A172 (cell line): ENCODE measurements around the gene POLN. TPM values are rescaled to one million over a fixed set of nuclear protein-coding genes. Genes with fewer than 3 reads are reported as not detected.
"Not testable (repeated sequence)": the region's sequence is repeated elsewhere in the genome, so short reads cannot be mapped to it uniquely, and the experiment has no call there.

Experiments
- DNase-seq: peaks from one replicate; pipeline ENCODE4 v3.0.0-alpha.2; 2015; ENCODE audit warnings: low spot score
- total RNA-seq: library from RNA; depleted of rRNA; stranded (reverse); fragments of >200 nt; shearing (Covaris generic); gene quantifications from 2 replicates; pipeline ENCODE4 v1.2.3, GENCODE V29; 2014

POLN gene
- total RNA-seq, 1 experiment from 2014 or later = 0.24 TPM

DNA sequence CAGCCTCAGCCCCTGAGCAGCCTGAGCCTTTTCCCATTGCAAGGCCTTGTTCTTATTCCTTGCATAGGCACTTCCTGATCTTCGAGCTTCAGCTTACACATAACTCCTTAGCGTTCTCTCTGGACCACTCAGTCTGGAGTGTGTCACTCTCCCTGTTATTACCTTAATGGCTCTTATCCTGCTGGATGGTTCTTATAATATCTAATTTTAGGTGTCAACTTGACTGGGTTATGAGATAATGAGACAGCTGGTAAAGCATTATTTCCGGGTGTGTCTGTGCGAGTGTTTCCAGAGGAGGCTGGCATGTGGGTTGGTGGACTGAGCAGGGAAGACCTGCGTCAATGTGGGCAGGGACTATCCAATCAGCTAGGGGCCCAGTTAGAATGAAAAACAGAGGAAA, 75.7 kb downstream of the POLN start:
- DNase-seq = no peak

DNA sequence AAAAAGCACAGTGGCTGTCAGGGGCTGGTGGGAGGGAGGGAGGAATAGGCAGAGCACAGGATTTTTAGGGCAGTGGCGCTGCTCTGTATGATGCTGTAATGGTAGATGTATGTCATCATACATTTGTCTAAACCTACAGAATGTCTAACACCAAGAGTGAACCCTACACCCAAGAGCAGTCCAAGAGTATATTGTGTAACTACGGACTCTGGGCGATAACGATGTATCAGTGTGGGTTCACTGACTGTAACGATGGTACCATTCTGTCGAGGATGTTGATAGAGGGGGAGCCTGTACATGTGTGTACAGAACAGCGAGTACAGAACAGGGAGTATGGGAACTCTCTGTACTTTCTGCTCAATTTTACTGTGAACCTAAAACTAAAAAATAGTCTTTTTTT, 76.5 kb downstream of the POLN start:
- DNase-seq = no peak

DNA sequence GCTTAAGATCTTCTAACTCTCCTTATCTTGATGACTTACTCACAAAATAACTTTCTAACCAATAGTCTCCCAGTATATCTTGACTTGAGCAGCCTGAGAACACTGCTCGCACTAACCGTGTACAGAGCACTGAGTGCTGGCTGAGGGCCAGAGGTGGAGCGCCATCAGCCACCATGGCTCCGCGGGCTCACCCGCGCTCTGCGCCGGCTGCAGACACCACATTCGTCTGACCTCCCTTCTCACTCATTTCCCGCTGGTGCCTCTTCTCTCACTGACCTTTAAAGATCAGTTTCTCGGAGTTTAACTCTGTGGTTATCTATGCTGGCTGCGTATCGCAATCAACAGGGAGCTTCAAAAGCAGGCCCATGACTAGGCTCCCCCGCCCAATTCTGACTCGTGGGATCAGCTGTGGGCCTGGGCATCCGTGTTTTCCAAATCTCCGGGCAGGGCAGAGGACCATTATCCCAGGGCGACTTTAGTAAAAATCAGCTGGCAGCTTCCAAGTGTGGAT, 78.6 kb downstream of the POLN start:
- DNase-seq = no peak

DNA sequence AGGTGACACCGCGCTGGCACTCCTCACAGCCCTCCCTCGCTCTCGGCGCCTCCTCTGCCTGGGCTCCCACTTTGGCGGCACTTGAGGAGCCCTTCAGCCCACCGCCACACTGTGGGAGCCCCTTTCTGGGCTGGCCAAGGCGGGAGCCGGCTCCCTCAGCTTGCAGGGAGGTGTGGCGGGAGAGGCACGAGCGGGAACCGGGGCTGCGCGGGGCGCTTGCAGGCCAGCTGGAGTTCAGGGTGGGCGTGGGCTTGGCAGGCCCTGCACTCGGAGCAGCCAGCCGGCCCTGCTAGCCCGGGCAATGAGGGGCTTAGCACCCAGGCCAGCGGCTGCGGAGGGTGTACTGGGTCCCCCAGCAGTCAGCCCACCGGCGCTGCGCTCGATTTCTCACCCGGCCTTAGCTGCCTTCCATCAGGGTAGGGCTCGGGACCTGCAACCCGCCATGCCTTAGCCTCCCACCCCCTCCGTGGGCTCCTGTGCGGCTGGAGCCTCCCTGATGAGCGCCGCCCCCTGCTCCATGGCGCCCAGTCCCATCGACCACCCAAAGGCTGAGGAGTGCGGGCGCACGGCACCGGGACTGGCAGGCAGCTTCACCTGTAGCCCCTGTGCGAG, 80.7 kb downstream of the POLN start:
- DNase-seq = not testable (repeated sequence)

GRCh38 chr4:2159931-2160330, 82.0 kb downstream of the POLN start:
- no peak for DNase-seq

DNA sequence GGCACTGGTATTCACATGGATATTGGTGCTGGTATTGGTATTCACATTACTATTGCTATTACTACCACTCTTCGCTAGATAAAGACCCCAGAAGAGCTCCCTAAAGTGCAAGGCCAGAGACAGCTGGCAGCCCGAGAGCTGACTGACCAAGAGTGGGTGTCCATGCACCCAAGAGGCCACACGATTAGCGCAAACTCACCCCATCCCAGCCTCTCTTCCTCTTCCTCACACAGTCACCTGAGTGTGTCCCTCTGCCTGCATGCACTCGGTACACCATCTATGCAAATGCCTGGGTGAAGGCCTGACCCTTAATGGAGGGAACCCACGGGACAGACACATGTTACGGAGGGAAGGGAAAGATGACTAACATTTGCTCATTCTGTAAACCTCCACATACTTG, 86.7 kb downstream of the POLN start:
- no peak for DNase-seq

DNA sequence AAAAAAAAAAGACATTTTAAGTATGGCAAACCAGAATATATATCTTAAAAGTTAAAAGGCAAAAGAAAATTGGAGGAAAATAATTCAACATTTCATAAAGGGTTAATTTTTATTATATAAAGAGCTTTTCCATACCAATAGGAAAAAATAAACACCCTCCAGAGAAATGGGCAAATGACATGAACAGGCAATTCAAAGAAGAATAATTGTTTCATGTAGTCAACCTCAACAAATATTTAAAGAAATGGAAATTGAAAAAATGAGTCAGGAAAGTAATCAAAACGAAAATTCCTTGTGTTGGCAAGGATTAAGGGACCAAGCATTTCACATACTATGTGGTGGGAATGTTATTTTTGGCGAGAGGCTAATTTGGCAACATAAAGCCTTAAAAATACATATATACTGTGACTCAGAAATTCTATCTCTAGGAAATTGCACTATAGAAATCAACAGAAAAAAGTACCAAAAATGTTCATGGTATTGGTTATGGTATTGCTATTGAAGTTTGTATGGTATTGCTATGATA, 87.6 kb downstream of the POLN start:
- DNase-seq = no peak

- DNase-seq = no peak
Observed at GRCh38 chr4:2151544-2151943, 90.4 kb downstream of the POLN start.

DNA sequence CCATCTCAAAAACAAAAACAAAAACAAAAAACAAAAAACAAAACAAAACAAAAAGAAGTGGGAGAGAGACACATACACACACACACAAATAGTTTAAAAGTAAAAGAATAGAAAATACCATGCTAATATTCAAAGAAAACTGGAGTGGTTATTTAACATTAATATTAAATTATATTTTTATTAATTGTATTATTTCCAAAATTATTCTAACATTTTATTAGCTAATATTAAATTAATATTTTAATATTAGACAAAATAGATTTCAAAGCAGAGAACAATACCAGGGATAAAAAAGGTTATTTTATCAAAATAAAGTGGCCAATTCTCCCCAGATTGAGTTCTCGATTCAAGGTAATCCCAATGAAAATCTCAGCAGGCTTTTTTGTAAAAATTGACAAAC, 91.8 kb downstream of the POLN start:
- DNase-seq = no peak

GRCh38 chr4:2142630-2143427, 99.1 kb downstream of the POLN start:
- no peak for DNase-seq

- DNase-seq = no peak
Observed at GRCh38 chr4:2141762-2142451, 100.0 kb downstream of the POLN start.

DNA sequence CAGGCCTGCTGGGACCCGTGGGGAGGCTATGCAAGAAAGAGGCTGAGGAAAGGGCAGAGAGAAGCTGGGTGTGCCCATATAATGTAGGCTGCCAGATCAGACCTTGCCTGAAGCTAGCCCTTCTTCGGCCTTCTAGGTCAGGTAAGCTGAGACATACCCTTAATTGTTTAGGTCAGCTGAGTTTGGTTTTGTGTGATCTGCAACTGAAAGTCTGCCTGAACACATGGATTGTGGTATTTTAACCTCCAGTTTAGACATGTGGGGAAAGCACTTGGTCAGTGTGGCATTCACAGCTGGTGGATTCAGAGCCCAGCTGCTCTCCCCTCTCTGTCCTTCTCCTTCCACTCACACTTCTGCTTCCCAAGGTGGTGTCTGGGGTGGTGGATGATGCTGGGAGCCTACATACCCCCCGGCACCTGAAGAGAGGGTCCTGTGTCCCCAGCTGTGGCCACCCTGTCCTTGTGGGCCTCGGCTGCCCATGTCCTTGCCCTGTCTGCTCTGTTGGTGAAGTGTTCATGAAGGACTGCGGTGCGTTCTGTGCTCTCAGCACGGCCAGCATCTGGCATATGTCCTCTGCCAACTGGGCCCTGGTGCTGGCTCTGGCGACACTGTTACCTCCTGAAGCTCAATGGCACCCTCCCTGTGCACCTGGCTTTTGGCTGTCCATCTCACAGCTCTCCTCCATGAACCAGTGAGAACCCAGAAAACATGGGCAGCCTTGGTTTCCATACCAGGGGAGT, 100.7 kb downstream of the POLN start:
- DNase-seq = no peak

- no peak for DNase-seq
Observed at GRCh38 chr4:2138846-2139500, 102.9 kb downstream of the POLN start.

DNA sequence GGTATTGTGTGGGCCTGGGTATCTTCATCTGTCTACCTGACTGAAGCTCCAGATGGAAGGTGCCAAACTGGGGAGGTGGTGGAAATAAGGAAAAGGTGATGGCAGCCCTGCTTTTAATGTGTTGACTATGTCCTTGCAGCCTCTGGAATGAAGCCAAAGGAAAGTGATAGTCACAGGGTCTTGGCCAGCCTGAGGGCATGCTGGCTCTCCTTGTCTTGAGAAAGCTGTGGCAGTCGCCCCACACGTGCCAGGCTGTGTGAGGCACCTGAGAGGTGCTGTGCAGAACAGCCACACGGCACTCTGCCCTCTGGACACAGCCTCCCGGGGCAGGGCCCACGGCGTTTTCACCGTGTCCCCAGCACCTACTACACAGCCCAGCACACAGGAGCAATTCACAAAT, 105.2 kb downstream of the POLN start:
- DNase-seq = no peak

GRCh38 chr4:2135083-2135482, 106.8 kb downstream of the POLN start:
- peak; percentile 5 for DNase-seq

GRCh38 chr4:2132438-2132837, 109.5 kb downstream of the POLN start:
- no peak for DNase-seq

GRCh38 chr4:2127609-2128332, 114.2 kb downstream of the POLN start:
- no peak for DNase-seq

- no peak for DNase-seq
Observed at GRCh38 chr4:2126309-2127043, 115.4 kb downstream of the POLN start.

- DNase-seq = no peak
Observed at GRCh38 chr4:2125831-2126230, 116.1 kb downstream of the POLN start.

DNA sequence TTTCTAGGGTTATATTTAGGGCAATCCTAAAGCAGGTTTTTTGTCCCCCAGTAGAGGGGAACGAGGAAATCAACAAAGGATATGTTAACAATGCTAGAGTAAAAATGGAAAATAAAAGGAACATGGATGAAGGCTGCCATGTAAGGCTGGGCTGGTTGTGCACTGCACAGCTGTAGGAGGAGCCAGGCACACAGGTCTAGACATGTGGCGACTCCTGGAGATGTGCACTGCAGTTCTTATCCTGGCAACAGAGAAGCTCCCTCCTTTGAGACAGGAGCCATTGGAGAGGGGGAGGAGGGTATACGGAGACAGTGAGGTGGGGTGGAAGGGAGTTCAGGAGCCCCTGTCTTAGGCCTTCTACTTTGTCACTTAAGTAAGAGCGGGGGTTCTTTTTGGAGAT, 116.9 kb downstream of the POLN start:
- no peak for DNase-seq
